ENCODE measurements around the gene CPLX4.

CPLX4 gene, protein sequence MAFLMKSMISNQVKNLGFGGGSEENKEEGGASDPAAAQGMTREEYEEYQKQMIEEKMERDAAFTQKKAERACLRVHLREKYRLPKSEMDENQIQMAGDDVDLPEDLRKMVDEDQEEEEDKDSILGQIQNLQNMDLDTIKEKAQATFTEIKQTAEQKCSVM

DNA sequence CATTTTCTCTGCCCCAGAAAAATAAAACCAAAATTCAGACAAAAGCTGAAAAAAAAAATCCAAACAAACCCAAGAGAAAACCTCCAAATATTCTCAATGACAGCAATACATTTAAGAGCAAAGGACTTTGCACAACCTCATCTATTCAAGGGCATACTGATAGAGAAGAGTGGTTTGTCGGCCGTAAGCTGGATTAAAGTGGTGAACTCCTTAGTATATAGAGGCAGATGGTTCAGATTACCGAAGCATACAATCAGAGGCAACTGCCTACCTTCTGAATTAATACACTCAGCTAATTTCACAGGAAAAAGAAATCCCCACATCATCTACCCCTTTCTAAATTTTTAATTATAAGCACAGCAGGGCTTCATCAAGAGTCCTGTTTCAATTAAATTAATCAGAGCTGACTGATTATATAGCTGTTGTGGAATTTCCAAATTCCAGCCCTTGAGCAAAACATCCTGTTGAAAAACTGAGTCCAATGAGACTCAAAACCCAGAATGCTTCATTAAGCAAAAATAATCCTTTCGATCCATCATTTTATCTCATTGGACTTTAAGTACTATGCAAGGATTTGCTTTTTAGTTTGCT lies at the start of gene CPLX4:
TSS of gene CPLX4 (minus strand) at position 190 of the 591 bp plus-strand sequence. CDS start at position 3, 187 bp downstream.
- no peak for DNase-seq

DNA sequence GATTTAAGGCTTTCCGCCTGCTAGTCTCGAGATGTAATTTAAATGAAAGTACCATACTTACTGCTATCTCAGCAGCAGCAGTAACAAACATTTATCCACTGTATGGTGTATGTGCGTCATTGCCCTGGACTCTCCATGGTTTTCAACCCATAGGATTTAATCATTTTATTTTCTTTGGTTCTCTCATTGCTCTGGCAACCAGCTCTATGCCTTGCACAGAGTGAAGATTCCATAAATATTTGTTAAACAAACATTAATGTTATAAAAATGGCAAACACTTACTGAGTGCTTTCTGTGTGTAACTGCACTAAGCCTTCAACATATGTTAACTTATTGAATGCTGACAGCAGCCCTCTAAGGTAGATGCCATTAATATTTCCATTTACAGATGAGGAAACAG lies 41.9 kb upstream of the CPLX4 start:
- DNase-seq, result no peak

DNA sequence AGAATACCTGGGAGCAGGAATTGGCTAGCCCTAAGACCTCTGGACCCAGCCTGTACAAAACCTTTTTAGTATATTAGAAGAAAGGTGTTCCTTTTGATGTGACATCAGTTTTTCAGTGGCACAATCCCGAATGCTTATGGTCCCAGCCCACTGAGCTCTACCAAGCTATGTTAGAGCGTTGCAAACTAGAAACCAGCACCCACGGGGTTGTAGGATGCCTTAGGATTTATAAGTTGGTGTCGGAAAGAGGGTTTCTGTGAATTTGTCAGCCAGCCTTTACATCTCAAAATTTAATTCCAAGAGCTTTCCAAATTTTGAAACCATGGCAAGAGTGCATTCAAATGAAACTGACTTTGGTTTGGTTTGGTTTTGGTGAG lies 41.1 kb upstream of the CPLX4 start:
- no peak for DNase-seq

DNA sequence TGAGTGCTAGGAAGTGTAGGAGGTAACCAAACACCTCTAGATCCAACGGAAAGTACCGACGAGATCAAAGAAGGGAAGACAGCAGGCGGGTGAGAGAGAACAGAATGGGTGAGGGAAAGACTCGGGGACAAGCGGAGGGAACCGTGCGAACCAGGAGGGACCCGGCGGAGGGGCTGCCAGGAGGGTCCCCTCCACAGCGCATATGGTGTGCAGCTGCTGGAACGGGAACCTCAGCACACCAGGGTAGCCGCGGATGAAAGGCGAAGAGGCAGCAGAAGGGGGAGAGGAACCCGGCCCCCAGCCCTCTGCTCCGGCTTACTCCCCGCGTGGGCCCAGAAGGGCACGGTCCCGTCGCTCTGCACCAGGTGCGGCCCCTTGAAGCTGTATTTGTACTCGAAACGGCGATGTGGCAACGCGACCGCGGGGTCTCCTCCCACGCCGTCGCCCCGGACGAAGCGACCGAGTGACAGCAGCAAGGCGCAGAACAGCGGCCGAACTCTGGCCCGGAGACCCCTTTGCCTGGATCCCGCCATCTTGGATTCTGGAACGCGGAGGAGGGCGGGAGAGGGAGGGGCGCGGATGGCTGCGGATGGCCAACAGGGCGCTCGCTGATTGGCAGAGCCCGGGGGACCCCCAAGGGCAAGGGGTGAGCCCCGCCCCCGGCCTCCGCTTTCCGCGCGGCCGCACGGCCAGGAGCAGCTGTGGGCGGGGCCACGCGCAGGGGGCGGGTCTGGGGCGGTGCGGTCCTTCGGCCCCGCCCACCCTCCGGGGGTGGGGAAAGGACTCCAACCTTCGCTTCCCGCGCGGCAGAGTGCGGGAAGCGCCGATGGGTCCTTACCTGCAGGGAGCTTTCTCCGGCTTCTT lies 40.5 kb upstream of the CPLX4 start, which contains the start of gene LMAN1:
TSS of gene LMAN1 (minus strand) at position 554 of the 864 bp plus-strand sequence. CDS start at position 533, 21 bp downstream.
- DNase-seq, result peak; percentile 87

DNA sequence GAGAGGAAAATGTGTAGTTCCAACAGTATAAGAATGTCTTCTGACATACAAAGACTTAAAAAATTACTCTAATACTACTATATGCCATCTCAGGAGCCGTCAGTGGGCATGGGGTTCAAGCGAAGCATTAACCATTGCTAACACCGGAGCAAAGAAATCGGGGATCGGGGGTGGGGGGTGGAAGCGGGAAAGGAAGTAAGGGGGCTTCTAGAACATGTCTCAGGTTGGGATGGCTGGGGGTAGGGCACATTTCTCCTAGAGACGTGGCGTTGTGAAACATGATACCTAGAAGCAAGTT lies 39.9 kb upstream of the CPLX4 start:
- DNase-seq, result peak; percentile 51

DNA sequence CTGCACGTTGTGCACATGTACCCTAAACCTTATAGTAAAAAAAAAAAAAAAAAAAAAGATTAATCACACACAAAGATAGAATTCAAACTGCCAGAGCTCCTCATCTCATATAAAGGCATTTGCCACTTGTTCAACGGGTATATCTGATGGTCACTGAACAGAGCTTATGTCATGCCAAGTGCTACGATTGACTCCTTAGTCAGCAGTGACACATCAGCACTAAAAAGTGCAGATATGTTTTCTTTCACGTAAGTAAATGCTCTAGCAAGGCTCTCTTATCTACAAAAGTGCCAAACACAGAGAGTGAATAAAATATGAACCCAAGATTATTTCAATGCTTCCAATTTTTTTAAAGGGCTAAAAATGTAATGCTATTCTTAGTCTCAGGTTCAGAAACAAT lies 39.5 kb upstream of the CPLX4 start:
- no peak for DNase-seq

DNA sequence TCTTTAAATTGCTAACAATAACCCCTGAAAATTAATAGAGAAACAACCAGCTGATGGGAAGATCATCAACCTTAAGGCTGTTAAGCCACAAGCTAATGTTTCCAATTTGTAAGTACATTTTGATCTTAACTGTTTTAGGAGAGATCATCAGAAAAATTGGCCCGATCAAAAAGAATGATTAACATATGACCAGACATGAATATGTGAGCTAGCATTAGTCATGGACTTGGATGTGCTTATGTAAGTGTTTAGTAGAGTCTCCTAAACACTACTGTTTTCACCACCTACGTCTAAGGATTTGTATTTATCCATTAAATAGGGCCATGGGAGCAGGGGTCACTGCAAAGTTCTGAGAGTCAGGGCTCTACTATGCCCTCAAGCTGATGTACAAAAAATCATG lies 36.3 kb upstream of the CPLX4 start:
- DNase-seq, result no peak

DNA sequence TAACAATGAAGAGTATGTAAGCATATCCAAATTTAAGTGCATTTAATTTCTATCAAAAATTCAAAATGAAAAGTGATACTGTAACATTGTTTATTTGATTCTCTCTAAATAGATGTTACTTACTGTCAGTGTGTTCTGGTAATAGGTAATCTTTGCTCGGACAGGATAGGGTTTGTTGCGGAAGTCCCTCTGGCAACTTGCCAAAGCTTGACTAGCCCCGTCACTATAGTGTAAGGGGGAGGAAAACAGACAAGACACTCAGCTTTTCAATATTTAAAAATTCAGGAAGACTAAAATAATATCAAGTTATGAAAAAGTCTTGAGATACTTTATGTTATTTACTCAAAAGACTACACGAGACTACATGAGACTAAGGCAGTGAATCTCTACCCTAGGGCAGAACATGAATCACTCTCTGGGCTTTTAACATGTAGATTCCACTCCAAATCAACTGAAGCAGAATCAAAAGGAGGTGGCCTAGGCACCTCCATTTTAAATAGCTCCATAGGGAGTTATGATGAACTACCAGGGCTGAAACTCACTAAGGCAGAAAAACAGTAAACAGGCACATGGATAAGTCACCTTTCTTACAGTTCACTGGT lies 34.7 kb upstream of the CPLX4 start:
- DNase-seq, result no peak

DNA sequence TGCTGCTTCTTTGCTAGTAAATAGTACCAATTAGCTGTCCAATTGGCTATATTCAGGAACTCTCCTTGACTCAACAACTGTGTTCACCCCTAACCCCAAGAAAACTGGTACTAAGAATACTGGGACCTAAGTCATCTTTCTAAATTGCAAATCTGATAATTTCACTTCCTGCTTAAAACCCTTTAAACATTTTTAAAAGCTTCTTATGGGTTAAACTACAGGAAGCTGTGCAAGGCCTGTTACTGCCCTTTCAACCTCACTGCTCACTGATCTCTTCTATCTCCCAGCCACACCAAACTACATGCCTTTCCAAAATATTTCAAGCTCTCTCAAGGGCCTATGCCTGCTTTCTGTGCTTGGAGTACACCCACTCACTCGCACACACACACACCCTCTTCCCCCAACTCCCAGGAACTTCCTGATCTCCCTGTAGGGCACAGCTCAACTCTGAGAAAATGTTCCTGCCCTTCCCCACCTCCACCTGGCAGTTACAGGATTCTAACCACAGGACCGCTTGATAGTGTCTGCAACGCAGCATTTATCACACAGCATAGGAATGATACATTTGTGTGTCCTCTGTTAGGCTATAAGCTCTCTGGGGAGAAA lies 33.9 kb upstream of the CPLX4 start:
- no peak for DNase-seq

DNA sequence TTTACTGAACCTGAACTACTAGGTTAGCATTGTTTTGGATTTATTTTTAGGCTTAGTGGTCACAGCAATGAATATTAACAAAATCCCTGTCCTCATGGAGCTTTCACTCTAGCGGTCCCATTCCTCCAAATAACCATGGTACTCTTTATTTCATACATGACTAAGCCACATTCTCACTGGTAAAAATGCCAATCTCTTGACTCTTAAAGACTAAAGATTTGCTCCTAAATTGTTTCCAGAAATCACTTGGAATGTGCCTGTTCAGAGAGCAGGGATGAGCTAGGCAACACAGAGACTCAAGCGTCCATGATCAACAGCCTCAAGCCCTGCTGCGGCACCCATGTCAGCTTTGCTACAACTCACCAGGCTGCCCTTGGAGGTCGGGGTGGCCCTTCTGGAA lies 27.1 kb upstream of the CPLX4 start:
- DNase-seq, result no peak

DNA sequence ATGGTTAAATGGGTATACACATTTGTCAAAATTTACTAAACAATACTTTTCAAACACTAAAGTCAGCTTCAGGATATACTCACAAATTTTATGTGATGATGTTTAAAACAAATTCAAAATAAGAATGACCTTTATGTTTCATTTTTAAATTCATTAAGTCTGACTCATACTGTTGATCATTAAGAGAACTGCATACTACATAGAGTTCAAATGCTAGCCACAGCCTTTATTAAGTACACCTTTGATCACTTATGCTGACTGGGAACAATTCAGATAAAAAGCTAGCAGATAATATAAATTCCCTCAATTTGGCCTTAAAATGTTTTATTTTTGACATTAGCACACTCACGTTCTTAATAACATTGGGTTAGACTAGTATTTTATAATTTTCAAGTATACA lies 26.5 kb upstream of the CPLX4 start:
- DNase-seq, result no peak

DNA sequence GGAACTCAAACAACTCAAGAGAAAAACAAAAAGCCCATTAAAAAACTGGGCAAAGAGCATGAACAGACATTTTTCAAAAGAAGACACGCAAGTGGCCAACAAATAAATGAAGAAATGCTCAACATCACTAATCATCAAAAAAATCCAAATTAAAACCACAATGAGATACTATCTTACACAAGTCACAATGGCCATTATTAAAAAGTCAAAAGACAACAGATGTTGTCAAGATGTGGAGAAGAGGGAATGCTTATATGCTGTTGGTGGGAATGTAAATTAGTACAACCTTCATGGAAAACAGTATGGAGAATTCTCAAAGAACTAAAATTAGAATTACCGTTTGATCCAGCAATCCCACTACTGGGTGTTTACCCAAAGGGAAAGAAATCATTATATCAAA lies 25.5 kb upstream of the CPLX4 start:
- DNase-seq, result no peak

DNA sequence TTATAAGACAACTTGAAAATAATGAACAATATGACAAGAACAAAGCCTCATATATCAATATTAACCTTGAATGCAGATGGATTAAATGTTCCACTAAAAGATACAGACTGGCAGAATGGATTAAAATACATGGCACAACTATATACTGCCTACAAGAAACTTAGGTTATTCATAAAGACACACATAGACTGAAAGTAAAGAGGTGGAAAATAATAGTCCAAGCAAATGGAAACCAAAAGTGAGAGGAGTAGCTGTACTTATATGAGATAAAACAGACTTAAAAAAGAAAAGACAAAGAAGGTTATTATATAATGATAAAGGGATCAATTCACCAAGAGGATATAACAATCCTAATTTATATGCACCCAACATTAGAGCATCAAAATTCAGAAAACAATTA lies 22.4 kb upstream of the CPLX4 start:
- no peak for DNase-seq

DNA sequence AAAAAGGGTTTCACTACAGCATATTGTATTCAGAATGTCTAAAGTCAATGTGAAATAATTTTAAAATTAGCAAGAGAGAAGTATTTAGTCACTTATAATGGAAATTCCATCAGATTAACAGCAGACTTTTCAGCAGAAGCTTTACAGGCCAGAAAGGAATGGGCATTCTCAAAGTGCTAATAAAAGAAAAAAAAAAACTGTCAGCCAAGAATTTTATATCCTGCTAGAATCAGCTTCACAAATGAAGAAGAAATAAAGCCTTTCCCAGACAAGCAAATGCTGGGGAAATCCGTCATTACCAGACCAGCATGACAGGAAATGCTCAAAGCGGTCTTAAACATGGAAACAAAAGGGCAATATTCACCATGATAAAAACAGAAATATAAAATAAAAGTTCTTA lies 21.9 kb upstream of the CPLX4 start:
- no peak for DNase-seq

DNA sequence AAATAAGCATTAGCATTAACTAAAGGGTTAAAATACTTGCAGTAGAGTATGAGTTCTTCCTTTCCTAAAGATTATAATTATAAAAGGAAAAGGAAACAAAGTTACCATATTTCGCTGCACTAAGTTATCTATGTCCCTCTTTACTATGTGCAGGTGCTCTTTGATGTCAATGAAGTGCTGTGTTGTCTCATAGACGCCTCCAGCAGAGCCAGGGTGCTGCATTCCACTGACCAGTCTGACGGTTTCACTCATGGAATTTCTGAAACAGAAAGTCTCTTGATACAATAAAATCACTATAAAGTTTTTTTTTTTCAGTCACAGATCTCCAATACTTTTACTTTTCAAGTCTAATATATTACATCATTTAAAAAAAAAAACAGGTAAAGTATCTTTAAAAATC lies 14.5 kb upstream of the CPLX4 start:
- DNase-seq, result no peak

DNA sequence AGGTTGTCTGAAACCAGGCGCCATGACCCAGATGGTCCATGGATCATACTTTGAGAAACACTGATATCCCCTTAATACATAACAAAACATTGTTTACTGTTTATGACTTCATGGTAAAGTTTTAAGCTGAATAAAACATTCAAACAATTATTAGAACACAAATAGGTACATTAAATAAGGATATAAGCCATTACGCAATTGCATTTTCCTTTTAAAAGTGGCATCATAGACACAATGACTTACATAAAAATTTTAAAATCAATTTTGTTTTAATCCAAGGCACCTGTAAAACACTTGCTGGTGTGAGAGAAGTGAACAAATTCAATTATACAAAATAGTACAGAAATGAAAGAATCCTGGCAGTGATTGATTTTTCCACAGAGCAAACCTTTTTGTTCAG lies 10.2 kb upstream of the CPLX4 start:
- DNase-seq, result no peak

DNA sequence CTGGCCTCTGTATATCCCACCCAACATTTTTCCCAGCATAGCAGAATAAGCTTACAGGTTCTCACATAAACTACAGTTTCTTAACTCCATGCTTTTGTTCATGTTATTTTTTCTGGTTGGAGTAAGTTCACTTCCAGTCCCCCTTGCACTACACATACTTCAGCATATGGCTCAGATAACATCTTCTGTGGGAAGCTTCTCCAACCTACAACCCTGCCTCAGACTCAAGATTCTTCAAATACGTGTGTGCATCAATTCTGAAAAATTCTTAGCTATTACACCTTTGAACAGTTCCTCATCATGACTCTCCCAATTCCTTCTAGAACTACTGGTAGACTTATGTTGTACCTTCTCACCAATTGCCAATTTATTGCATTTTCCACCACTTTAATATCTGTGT lies 7.5 kb upstream of the CPLX4 start:
- DNase-seq, result no peak

DNA sequence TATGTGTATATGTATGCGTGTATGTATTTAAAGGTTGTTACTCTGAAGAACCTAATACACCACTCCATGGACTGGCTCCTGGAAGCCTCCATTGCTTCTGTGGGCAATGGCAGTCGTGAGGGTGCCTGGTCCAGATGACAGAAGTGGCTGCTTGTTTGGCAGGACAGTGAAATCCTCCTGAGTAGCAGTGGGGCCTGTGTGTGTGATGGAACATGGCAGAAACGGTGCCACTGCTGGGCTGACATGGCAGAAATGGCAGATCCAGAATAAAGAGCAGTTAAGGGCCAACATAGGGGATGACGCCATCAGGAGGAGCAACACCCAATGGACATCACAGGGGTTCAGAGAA lies 6.1 kb upstream of the CPLX4 start:
- DNase-seq, result no peak

DNA sequence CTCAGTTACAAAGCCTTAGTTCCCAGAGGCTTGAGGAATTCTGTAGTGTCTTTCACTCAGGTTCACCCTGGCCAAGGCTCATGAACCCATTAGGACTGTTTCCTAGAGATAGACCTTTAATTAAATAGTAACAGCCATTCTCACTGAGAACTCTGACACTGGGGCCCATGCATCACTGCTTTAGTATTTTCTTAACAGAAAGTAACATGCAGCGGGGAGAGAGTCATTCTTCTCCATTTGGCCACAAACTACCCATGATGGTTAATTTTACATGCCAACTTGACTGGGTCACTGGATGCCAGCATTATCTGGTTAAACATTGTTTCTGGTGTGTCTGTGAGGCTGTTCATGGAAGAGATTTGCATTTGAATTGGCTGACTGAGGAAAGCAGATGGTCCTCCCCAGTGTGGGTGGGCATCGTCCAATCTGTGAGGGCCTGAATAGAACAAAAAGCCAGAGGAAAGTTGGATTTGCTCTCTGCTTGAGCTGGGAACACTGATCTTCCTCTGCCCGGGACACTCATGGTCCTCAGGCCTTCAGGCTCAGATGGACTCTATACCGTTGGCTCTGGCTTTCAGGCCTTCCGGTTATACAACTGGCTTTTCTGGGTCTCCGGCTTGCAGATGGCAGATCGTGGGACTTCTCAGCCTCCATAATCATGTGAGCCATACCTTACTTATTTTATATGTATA lies 5.6 kb upstream of the CPLX4 start:
- DNase-seq, result no peak

DNA sequence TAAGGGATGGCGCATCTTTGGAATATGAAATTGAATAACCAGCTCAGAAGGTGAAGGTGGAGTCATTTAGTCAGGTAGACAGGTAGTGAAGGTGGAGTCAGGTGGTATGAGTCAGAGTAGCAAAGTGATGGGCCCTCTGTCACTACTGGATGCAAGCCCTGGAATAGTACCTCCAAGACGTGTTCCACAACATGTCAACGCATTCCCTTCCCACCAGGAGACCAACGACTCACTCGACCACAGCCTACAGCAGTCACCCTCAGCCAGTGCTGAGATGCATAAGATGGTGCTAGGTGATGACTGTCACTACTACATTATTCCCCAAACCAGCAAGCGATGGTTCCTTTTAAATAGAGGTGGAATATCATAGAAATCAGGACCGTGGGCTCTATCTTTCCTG lies 6.8 kb downstream of the CPLX4 start:
- no peak for DNase-seq

DNA sequence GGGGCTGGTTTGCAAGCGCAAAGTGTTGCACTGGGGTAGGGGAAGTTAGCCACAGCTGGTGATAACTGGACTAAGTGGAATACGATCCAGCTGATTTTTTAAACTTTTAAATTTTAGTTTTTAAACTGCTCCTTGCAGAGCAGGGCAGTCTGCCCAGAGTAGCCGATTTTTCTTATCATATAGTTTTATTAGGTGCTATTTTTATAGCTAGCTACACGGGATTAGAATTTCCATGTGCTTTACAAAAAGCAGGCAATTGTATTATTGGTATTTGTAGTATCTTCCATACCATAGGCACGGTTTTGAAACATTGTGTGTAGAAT lies 9.6 kb downstream of the CPLX4 start:
- DNase-seq, result no peak

DNA sequence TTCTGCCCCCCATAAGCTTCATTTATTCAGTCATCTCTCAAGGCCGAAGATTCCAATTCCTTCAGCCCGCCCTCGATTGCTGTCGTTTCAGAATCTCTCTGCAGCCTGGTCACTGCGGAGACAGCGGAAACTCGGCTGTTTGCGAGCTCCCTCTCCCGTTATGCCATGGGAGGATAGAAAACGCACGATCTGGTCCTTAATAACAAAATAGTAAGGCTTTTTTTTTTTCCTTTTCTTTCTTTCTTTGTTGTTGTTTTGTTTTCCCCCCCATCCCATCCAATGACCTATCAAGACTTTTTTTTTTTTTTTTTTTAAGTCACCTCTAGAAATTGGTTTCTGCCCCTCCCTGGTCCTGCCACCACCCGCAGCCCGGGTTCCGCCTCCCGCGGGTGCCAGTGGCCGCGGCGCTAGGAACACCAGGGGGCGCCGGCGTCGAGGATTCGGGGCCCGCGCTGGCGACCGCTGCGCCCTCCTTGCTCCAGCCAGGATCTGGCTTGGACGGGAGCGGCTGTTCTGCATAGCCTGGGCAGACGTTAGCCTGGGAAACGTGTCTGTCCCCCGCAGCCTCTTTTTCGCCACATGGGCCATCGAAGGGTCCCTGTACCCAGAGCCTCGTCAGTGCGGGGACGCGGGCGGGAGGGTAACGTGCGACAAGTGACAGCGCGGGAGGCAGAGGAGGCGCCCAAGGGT lies 10.1 kb downstream of the CPLX4 start:
- DNase-seq, result no peak

DNA sequence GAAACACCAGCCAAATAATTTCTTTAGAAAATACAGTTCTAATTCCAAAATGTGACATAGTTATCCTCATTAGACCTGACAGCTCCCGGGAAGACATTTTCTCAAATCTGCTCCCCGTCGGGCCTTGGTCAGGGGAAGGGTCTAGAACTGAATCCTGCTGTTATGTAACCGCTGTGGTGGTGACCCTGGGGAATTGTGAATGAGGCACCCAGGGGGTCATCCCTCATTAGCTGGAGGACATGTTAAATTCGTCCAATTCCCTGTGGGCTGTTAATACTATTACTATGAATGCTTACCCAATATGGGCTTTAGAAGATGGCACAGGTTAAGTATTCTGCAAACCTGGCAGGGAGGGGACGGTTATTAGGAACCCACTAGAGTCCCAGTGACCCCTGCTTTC lies 11.8 kb downstream of the CPLX4 start:
- no peak for DNase-seq

Data from GF-D8 (cell line).